Putamen (tissue), 1 donor: Measurements from ENCODE around the gene BRICD5.
"Not testable (repeated sequence)": the region's sequence is repeated elsewhere in the genome, so short reads cannot be mapped to it uniquely, and the experiment has no call there.

Experiments
- DNase-seq: peaks from one replicate; pipeline ENCODE4 v3.0.0-alpha.2; 2016; ENCODE audit warnings: low spot score

BRICD5 gene

GRCh38 chr16:2223221-2223941 is 12.7 kb upstream of the BRICD5 start, which contains the start of gene E4F1:
Gene E4F1 (plus strand): TSS chr16:2223591. CDS start chr16:2223614, 23 bp downstream.
- peak; percentile 98 for DNase-seq

GRCh38 chr16:2216330-2216729 is 5.7 kb upstream of the BRICD5 start:
- DNase-seq, result no peak

DNA sequence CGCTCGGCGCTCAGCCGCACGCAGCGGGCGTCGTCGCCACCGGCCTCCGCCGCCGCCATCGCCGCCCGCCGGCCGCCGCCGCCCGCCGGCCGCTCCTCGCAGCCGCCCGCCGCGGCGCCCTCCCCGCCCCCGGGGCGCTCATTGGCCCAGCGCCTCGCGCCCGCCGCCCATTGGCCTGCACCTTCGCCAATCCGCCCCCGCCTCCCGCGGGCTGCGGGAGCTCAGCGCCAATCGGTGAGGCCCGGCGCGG is 4.0 kb upstream of the BRICD5 start, which contains the start of gene PGP:
Gene PGP, minus strand, starts transcription at position 122 of the 250 bp plus-strand sequence. Its CDS starts 63 bp downstream, at position 59.
- no peak for DNase-seq

DNA sequence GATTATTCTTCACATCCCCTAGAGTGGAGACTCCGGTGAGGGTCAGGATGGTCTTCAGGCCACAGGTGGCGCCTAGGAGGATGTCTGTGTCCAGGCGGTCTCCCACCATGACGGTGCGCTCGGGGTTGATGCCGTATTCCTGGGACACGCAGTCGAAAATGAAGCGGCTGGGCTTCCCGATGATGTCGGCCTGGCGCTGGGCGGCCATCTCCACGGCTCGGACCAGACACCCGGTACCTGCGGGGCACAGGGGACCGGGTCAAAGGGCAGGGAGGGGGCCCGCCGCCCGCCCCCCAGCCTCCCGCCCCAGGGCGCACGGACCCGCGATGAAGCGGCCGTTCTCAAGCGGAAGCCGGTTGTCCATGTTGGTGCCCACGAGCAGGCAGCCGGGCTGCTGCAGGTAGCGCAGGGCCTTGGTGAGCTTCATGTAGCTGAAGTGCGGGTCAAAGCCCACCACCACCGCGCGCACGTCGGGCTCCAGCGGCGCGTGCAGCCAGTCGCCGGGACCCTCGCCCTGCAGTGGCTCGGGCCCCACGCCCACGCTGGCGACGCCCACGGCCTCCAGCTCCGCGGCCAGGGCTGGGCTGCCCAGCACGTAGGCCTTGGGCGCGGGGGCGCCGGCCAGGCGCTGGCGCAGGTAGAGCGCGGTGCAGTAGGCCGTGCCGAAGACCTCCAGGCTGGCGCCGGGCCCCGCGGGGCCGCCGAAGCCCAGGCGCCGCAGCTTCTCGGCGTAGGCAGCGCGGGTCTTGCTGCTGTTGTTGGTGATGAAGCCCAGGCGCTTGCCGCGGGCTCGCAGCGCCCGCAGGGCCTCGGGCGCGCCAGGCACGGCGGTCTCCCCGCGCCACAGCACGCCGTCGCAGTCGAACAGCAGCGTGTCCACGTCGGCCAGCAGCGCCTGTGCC is 3.4 kb upstream of the BRICD5 start:
- DNase-seq, result no peak

GRCh38 chr16:2212362-2213324 is 2.0 kb upstream of the BRICD5 start:
- no peak for DNase-seq

DNA sequence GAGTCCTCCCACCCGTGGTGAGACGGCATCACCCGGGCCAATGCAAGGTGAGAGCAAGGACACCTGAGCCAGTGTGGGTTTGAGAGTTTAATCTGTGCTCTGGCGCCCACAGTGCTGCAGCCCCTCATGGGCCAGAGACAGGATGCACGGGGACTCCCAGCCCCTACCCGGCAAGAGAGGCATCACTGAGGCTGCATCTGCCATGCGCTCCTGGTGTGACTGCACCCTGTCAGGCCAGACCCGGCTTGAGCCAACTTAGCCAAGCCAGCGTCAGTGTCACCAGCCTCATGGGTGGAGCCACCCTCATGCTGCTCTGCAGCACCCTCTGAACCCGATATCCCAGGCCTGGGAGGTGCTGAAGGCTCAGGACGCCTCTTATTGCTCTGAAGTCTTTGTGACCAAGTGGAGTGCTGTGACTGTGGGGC is 1.3 kb upstream of the BRICD5 start:
- no peak for DNase-seq

GRCh38 chr16:2210009-2210332 is 692 bp downstream of the BRICD5 start:
- no peak for DNase-seq

- no peak for DNase-seq
These were observed 1.2 kb downstream of the BRICD5 start for GRCh38 chr16:2209258-2210008.

DNA sequence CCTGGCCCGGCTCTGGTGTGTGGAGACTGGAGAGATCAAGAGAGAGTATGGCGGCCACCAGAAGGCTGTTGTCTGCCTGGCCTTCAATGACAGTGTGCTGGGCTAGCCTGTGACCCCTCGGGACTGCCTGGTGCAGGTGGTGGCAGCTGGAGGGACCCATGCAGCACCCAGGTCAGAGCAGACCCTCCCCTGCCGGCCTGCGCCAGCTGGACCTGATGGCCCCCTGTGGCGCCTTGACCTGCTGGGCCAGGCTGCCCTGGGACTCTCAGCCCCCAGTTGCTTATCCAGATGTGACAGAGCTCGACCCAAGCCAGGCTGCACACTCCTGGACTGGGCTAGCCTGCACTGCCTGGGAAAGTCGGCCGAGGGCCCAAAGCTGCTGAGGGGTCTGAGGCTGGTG is 1.9 kb downstream of the BRICD5 start:
- no peak for DNase-seq

DNA sequence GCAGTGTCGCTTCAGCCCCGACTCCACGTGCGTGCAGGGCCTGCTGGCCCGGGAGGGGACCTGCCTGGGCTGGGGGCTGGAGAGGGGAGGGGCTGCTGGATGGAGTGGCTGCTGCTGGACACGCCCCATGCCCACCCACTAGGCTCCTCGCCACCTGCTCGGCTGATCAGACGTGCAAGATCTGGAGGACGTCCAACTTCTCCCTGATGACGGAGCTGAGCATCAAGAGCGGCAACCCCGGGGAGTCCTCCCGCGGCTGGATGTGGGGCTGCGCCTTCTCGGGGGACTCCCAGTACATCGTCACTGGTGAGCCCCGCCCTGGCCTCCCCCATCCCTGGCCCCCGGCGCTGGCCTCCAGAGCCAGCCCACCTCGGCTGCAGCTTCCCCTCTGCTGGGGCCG is 2.4 kb downstream of the BRICD5 start:
- DNase-seq, result no peak

DNA sequence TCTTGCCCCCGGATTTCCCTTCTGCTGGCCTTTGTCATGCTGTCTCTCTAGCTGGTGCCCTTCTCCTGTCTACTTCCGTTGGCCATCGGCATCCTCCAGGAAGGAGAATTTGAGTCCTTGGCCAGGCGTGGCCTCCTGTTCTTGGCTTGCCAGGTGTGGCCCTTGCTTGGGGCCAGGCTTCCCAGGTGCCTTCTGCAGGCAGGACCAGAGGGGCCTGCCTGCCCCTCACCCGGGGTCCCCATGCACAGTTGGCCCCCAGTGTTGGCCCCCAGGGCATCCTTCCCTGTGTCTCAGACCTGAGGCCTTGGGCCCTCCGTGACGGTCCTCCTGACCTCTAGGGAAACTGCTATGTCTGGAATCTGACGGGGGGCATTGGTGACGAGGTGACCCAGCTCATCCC is 2.8 kb downstream of the BRICD5 start:
- no peak for DNase-seq

DNA sequence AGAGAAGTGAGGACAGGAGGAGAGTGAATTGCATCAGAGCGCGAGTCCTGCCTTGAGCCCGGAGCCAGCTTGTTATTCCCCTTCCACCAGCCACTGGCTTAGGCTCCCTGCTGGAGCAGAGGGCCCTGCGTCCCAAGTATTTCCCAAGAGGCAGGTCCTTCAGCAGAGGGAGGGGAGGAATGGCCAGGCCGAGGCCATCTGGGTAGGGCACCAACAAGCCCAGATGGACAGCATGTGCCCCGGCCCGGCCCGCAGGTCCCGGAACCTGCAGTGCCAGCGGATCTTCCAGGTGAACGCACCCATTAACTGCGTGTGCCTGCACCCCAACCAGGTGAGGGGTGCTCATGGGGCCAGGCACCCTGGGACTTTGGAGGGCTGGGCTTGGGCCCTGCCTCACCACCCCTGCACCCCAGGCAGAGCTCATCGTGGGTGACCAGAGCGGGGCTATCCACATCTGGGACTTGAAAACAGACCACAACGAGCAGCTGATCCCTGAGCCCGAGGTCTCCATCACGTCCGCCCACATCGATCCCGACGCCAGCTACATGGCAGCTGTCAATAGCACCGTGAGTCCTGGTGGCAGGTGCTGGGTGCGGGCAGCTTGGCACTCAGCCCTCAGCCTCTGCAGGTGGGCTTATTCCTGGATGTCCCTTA is 3.8 kb downstream of the BRICD5 start:
- DNase-seq, result no peak

DNA sequence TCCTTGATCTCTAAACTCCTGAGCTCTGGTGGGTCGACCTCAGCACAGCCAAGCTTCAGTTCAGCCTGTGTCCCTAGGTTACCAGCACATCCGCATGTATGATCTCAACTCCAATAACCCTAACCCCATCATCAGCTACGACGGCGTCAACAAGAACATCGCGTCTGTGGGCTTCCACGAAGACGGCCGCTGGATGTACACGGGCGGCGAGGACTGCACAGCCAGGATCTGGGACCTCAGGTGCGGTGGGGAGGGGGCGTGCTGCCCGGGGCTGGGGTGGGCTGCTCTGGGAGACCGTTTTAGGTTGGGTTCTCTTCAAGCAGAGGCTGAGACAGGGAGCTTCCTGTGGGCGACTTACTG is 4.3 kb downstream of the BRICD5 start:
- no peak for DNase-seq

DNA sequence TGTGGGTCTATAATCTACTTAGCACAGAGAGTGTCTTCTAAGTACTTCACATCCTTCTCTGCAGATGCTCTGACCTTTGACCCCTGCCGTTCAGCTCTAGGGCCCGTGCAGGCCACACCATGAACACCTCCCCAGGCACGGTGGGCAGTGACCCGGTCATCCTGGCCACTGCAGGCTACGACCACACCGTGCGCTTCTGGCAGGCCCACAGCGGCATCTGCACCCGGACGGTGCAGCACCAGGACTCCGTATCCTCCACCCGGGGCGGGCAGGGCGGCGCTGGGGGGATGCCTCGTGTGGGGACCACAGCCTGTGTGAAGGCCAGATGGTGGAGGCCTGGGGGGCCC is 4.7 kb downstream of the BRICD5 start:
- DNase-seq, result no peak

GRCh38 chr16:2205104-2205966 is 5.3 kb downstream of the BRICD5 start, which contains the start of gene MLST8:
Gene MLST8 (plus strand): TSS chr16:2205454. CDS start chr16:2206086, 632 bp downstream.
- peak; percentile 89 for DNase-seq

DNA sequence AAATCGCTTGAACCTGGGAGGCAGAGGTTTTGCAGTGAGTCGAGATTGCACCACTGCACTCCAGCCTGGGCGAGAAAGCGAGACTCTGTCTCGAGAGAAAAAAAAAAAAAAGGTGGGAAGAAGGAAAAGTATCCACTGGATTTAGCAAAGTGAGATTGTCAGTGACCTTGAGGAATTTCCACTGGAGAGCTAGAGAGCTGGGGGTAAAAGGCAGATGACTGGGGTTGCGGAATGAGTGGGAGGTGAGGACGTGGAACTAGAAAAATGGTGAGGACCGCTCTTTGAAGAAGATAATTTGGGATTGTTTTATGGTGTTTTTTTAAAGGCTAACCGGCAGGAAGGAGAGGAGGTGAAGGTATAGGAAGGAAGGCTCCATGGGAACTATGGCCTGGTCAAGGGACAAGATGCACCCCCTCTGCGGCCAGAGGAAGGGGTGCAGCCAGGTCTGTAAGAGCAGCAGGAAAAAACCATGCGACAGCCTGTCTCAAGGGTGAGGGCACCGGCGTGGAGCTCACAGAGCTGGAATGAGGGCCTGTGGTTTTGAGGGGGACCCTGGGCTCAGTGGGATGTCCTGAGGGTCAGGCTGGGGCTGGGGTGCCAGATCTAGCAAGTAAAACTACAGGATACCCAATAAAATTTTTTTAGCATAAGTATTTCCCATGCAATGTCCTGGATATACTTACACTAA is 6.1 kb downstream of the BRICD5 start:
- no peak for DNase-seq

DNA sequence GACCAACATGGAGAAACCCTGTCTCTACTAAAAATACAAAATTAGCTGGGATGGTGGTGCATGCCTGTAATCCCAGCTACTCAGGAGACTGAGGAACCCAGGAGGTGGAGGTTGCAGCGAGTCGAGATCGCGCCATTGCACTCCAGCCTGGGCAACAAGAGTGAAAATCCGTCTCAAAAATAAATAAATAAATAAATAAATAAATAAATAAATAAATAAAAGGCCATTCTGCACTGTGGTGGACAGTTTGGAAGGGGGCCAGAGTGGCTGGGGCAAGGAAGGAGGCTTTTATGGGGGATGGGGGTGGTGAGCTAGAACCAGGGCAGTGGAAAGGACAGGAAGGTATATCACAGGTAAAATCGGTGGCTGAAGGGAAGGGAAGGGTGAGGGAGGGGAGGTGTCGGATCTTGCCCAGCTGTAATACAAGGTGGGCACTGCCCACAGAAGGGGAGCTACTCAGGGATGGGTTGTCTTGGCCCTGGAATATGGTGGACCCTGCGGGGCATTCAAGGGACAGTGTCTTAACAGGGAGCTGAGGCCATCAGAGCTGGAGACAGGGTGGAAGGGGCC is 7.5 kb downstream of the BRICD5 start:
- not testable (repeated sequence) for DNase-seq

GRCh38 chr16:2200313-2200712 is 10.3 kb downstream of the BRICD5 start:
- DNase-seq, result no peak

DNA sequence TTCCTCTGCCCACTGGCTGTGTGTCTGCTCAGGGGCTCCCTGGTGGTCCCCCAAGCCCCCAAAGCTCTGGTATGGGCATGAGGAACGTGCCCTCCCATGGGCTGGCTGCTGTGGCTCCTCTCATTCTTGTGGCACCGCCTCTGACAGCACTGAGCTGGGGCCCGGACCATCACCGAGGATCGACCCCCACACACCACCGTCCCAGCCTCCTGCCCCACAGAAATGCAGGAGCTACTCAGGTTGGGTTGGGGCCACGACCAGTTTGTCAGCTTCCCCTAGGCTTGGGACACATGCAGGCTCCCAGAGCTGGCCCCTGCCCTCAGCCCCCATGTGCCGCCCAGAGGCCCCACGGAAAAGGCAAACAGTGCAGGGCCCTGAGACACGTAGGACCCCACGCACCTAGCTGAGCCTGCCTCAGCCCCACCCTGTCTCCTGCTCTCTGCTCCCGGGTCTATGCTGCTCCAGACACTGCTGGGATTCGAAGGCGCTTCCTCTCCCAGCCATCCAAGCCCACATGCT is 11.0 kb downstream of the BRICD5 start:
- no peak for DNase-seq
